GM12801 (cell line): ENCODE data around the gene EFEMP2.

Experiments
- CTCF ChIP-seq: IDR thresholded peaks from one replicate; pipeline ENCODE4 v1.5.1; 2011; ENCODE audit warnings: control low read depth; ENCODE audit not compliant: insufficient read length; ENCODE audit errors: extremely low read depth

Gene EFEMP2

GRCh38 chr11:65860278-65861164 lies 12.1 kb downstream of the EFEMP2 start, which contains the start of gene MUS81:
MUS81 (plus strand) TSS chr11:65860433; CDS start chr11:65860754, 321 bp downstream.
- peak; percentile 74 for TF ChIP-seq CTCF

GRCh38 chr11:65859812-65860277 lies 12.8 kb downstream of the EFEMP2 start:
- TF ChIP-seq CTCF: no peak

GRCh38 chr11:65859095-65859811 lies 13.3 kb downstream of the EFEMP2 start:
- TF ChIP-seq CTCF: no peak

- TF ChIP-seq CTCF: no peak
Observed at GRCh38 chr11:65858681-65859087, 13.9 kb downstream of the EFEMP2 start.

GRCh38 chr11:65857853-65858680 lies 14.5 kb downstream of the EFEMP2 start, which contains the start of gene CFL1:
CFL1 (minus strand) TSS chr11:65858180; CDS start chr11:65858099, 81 bp downstream.
- TF ChIP-seq CTCF: no peak

GRCh38 chr11:65857500-65857852 lies 15.1 kb downstream of the EFEMP2 start:
- TF ChIP-seq CTCF: no peak
